HUES64 (cell line): ENCODE results near the gene NMNAT3.

ENCODE experiments used
- H3K27ac ChIP-seq: 2 replicates; pipeline ENCODE4 v1.7.0; 2013; ENCODE audit warnings: low read depth, low read length, inconsistent platforms
- H3K27me3 ChIP-seq: 2 replicates; pipeline ENCODE4 v1.6.1; 2013; ENCODE audit warnings: mild to moderate bottlenecking, low read length; ENCODE audit not compliant: insufficient read depth
- H3K36me3 ChIP-seq: 2 replicates; pipeline ENCODE4 v1.6.1; 2013; ENCODE audit warnings: mild to moderate bottlenecking, low read length; ENCODE audit not compliant: insufficient read depth
- H3K4me1 ChIP-seq: 2 replicates; pipeline ENCODE4 v1.6.1; 2013; ENCODE audit warnings: mild to moderate bottlenecking, low read length, moderate library complexity; ENCODE audit not compliant: insufficient read depth
- H3K4me3 ChIP-seq: 2 replicates; pipeline ENCODE4 v1.5.1; 2013; ENCODE audit warnings: mild to moderate bottlenecking, low read length, moderate library complexity
- H3K9ac ChIP-seq: 2 replicates; pipeline ENCODE4 v1.6.1; 2013; ENCODE audit warnings: mild to moderate bottlenecking, low read depth, low read length
- H3K9me3 ChIP-seq: 2 replicates; pipeline ENCODE4 v1.6.1; 2013; ENCODE audit warnings: low read depth, low read length; ENCODE audit not compliant: insufficient read depth
- WGBS: fragments of 150-250, 120-280 bp; methylation state at CpG from one replicate; pipeline ENCODE4 v1.1.7; 2013; ENCODE audit warnings: missing lambda C conversion rate; 5-methylcytosine and 5-hydroxymethylcytosine counted together

The NMNAT3 gene

GRCh38 chr3:139559541-139559940, 118.2 kb downstream of the NMNAT3 start:
- Histone ChIP-seq H3K9ac (no peak overlapping the region), H3K4me3 (no peak overlapping the region), H3K36me3 (no peaks in the 10 kb centered on the region), H3K27ac (no peak overlapping the region), H3K4me1 (peaks cover 8% of the 10 kb centered on the region; the same call in 1 of the 2 replicates), H3K9me3 (no peaks in the 10 kb centered on the region), H3K27me3 (no peaks in the 10 kb centered on the region)
- 71% methylated on average over 5 of the region's 5 CpGs for WGBS

- Histone ChIP-seq H3K4me3 (no peak overlapping the region), H3K9ac (no peak overlapping the region), H3K27me3 (no peaks in the 10 kb centered on the region), H3K27ac (no peak overlapping the region), H3K9me3 (no peaks in the 10 kb centered on the region), H3K36me3 (no peaks in the 10 kb centered on the region), H3K4me1 (peaks cover 8% of the 10 kb centered on the region; the same call in 1 of the 2 replicates)
- WGBS, result 75% methylated on average over 2 of the region's 2 CpGs
Measured at GRCh38 chr3:139558351-139559266, 119.2 kb downstream of the NMNAT3 start.

- Histone ChIP-seq H3K27me3 (no peaks in the 10 kb centered on the region), H3K4me1 (peaks cover 8% of the 10 kb centered on the region; the same call in 1 of the 2 replicates), H3K36me3 (no peaks in the 10 kb centered on the region), H3K27ac (no peak overlapping the region), H3K9me3 (no peaks in the 10 kb centered on the region), H3K4me3 (no peak overlapping the region), H3K9ac (no peak overlapping the region)
- WGBS, result 91% methylated on average over 3 of the region's 3 CpGs
Measured at GRCh38 chr3:139557041-139557440, 120.7 kb downstream of the NMNAT3 start.

GRCh38 chr3:139555249-139555648, 122.5 kb downstream of the NMNAT3 start:
- Histone ChIP-seq H3K36me3 (no peaks in the 10 kb centered on the region), H3K27ac (no peak overlapping the region), H3K27me3 (no peaks in the 10 kb centered on the region), H3K9me3 (no peaks in the 10 kb centered on the region), H3K4me3 (no peak overlapping the region), H3K9ac (no peak overlapping the region), H3K4me1 (peaks cover 8% of the 10 kb centered on the region; the same call in 1 of the 2 replicates)
- WGBS, result 93% methylated on average over 2 of the region's 2 CpGs

GRCh38 chr3:139554628-139555027, 123.1 kb downstream of the NMNAT3 start:
- no peaks in the 10 kb centered on the region for H3K27me3 ChIP-seq
- peaks cover 5% of the 10 kb centered on the region; the same call in 1 of the 2 replicates for H3K4me1 ChIP-seq

GRCh38 chr3:139552632-139553365, 125.0 kb downstream of the NMNAT3 start:
- 95% methylated on average over 4 of the region's 4 CpGs for WGBS

More at GRCh38 chr3:139554628-139555027, 123.1 kb downstream of the NMNAT3 start:
- Histone ChIP-seq H3K9me3 (no peaks in the 10 kb centered on the region), H3K4me3 (no peak overlapping the region), H3K36me3 (no peaks in the 10 kb centered on the region), H3K9ac (no peak overlapping the region), H3K27ac (no peak overlapping the region)

GRCh38 chr3:139548801-139549200, 129.0 kb downstream of the NMNAT3 start:
- Histone ChIP-seq H3K9ac (no peak overlapping the region), H3K36me3 (no peaks in the 10 kb centered on the region), H3K4me1 (peaks cover 3% of the 10 kb centered on the region; the same call in 1 of the 2 replicates), H3K9me3 (no peaks in the 10 kb centered on the region), H3K27ac (no peak overlapping the region), H3K27me3 (no peaks in the 10 kb centered on the region), H3K4me3 (no peak overlapping the region)
- 88% methylated on average over 5 of the region's 5 CpGs for WGBS

More at GRCh38 chr3:139552632-139553365, 125.0 kb downstream of the NMNAT3 start:
- Histone ChIP-seq H3K4me1 (no peaks in the 10 kb centered on the region), H3K9ac (no peak overlapping the region), H3K9me3 (no peaks in the 10 kb centered on the region), H3K36me3 (no peaks in the 10 kb centered on the region), H3K27ac (no peak overlapping the region), H3K4me3 (no peak overlapping the region), H3K27me3 (no peaks in the 10 kb centered on the region)

- Histone ChIP-seq H3K36me3 (no peaks in the 10 kb centered on the region), H3K4me3 (no peak overlapping the region), H3K27ac (no peak overlapping the region), H3K9ac (no peak overlapping the region), H3K4me1 (peaks cover 3% of the 10 kb centered on the region; the same call in 1 of the 2 replicates), H3K27me3 (no peaks in the 10 kb centered on the region), H3K9me3 (no peaks in the 10 kb centered on the region)
Measured at GRCh38 chr3:139547666-139548065, 130.1 kb downstream of the NMNAT3 start.

- no peak overlapping the region for H3K4me3 ChIP-seq
- H3K4me1 ChIP-seq, result peaks cover 3% of the 10 kb centered on the region; the same call in 1 of the 2 replicates
- no peak overlapping the region for H3K9ac ChIP-seq
- no peaks in the 10 kb centered on the region for H3K36me3 ChIP-seq
- no peaks in the 10 kb centered on the region for H3K9me3 ChIP-seq
- H3K27ac ChIP-seq, result no peak overlapping the region
- H3K27me3 ChIP-seq, result peaks cover 4% of the 10 kb centered on the region; the same call in 1 of the 2 replicates
- WGBS, result 94% methylated on average over 3 of the region's 3 CpGs
Measured at GRCh38 chr3:139546772-139547171, 131.0 kb downstream of the NMNAT3 start.

- Histone ChIP-seq H3K27me3 (peaks cover 32% of the 10 kb centered on the region), H3K9ac (no peak overlapping the region), H3K9me3 (no peaks in the 10 kb centered on the region), H3K27ac (no peak overlapping the region), H3K4me1 (peaks cover 19% of the 10 kb centered on the region), H3K36me3 (no peaks in the 10 kb centered on the region), H3K4me3 (no peak overlapping the region)
- WGBS, result 90% methylated on average over 5 of the region's 5 CpGs
Measured at GRCh38 chr3:139541532-139542288, 136.1 kb downstream of the NMNAT3 start.
